Measurements from ENCODE around the gene TERB1. TPM values are rescaled to one million over a fixed set of nuclear protein-coding genes. Genes with fewer than 3 reads are reported as not detected.

The TERB1 gene, protein sequence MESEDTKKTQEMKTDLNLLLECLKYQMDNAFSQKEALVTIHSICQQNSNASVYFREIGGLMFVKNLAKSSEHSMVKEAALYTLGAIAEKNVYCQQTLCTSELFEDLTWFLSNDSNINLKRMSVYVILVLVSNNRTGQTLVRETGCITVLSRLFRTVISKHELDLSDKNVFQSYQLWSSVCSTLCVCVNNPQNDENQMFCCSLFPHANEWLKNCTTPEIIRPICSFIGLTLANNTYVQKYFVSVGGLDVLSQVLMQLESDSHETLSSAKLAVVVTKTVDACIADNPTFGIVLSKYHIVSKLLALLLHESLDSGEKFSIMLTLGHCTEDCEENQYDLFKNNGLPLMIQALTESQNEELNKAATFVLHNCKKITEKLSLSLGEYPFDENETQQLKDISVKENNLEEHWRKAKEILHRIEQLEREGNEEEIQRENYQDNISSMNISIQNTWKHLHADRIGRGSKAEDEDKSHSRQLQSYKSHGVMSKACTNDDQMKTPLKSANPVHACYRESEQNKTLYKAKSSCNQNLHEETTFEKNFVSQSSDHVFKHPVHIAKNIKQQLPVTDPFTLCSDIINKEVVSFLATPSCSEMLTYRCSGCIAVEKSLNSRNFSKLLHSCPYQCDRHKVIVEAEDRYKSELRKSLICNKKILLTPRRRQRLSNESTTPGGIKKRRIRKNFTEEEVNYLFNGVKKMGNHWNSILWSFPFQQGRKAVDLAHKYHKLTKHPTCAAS
- under 1 TPM in 2 of 4 donors, not detected in 2; 0.11 to 0.13 TPM for polyA plus RNA-seq (ENCODE audit: insufficient read length in 4 of 4)

- DNase-seq (ENCODE audit: low read depth in 4 of 4, low spot score in 2 of 4), result no peak
Measured at GRCh38 chr16:66801320-66802105, at the start of gene TERB1. TERB1 (minus strand) TSS chr16:66801584; CDS start chr16:66796798, 4,786 bp downstream.

DNA sequence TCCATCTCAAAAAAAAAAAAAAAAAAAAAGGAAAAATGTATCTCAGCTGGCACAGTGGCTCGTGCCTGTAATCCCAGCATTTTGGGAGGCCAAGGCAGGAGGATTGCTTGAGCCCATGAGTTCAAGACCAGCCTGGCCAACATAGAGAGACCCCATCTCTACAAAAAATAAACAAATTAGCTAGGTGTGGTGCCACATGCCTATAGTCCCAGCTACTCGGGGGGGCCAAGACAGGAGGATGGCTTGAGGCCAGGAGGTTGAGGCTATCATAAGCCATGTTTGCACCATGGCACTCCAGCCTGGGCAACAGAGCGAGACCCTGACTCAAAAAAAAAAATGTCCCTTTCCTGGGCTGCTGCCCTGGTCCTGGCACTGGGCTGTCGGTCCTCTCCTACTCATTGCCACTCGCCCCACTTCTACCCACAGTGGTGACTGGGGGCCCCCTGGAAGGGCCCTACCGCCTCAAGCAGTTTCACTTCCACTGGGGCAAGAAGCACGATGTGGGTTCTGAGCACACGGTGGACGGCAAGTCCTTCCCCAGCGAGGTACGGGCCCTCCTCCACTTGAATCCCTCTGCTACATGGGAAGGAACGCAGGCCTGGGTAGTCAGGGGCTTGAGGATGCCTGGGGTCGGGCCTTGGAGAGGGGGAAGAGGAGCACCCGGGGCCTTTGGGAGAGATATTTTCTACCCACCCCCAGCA, 48.9 kb upstream of the TERB1 start:
- DNase-seq (ENCODE audit: low read depth in 4 of 4, low spot score in 2 of 4), result no peak

DNA sequence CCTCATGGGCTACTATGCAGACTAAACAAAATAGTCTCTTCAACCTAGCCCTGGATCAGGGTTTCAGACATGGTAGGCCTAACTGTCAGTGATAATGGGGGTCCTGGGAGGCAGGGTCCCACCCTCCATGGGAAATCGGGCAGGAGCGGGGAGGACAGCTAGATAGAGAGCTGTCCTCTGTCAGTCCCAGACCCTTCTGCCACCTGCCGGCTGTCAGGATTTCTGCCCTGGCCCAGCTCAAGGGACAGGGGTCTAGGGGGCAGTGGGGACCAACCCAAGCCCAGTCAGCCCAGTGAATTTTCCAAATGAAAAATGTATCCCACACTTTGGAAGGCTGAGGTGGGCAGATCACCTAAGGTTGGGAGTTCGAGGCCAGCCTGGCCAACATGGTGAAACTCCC, 48.2 kb upstream of the TERB1 start:
- no peak for DNase-seq (ENCODE audit: low read depth in 4 of 4, low spot score in 2 of 4)

- DNase-seq (ENCODE audit: low read depth in 4 of 4, low spot score in 2 of 4), result no peak
Measured at GRCh38 chr16:66849021-66849420, 47.6 kb upstream of the TERB1 start.

GRCh38 chr16:66848172-66848571, 46.8 kb upstream of the TERB1 start:
- DNase-seq (ENCODE audit: low read depth in 4 of 4, low spot score in 2 of 4), result no peak

GRCh38 chr16:66847533-66848067, 46.2 kb upstream of the TERB1 start:
- DNase-seq (ENCODE audit: low read depth in 4 of 4, low spot score in 2 of 4), result no peak

GRCh38 chr16:66846831-66847230, 45.4 kb upstream of the TERB1 start:
- DNase-seq (ENCODE audit: low read depth in 4 of 4, low spot score in 2 of 4), result no peak

- no peak for DNase-seq (ENCODE audit: low read depth in 4 of 4, low spot score in 2 of 4)
Measured at GRCh38 chr16:66846266-66846665, 44.9 kb upstream of the TERB1 start.

GRCh38 chr16:66845791-66846221, 44.4 kb upstream of the TERB1 start:
- DNase-seq (ENCODE audit: low read depth in 4 of 4, low spot score in 2 of 4), result no peak

DNA sequence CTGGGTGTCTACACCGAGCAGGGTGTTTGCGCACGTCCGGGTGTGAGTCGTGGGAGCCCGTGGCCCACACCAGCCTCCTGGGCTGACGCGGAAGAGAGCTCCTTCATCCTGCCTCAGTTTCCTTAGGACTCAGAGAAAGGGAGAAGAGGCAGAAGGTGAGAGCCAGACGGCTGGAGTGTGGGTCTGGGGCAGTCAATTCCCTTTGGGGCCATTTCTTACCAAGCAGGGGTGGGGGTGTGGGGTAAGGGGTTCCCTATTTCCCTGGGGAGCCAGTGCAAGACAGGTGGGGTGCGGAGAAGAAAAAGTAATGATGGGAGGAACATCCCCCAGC, 43.7 kb upstream of the TERB1 start:
- DNase-seq (ENCODE audit: low read depth in 4 of 4, low spot score in 2 of 4), result no peak

- DNase-seq (ENCODE audit: low read depth in 4 of 4, low spot score in 2 of 4), result no peak
Measured at GRCh38 chr16:66844342-66845079, 43.1 kb upstream of the TERB1 start, which contains the start of gene CA7. CA7 (plus strand) TSS chr16:66844414; CDS start chr16:66844488, 74 bp downstream.

- DNase-seq (ENCODE audit: low read depth in 4 of 4, low spot score in 2 of 4), result no peak
Measured at GRCh38 chr16:66844009-66844341, 42.6 kb upstream of the TERB1 start.

- DNase-seq (ENCODE audit: low read depth in 4 of 4, low spot score in 2 of 4), result no peak
Measured at GRCh38 chr16:66843191-66843590, 41.8 kb upstream of the TERB1 start.

DNA sequence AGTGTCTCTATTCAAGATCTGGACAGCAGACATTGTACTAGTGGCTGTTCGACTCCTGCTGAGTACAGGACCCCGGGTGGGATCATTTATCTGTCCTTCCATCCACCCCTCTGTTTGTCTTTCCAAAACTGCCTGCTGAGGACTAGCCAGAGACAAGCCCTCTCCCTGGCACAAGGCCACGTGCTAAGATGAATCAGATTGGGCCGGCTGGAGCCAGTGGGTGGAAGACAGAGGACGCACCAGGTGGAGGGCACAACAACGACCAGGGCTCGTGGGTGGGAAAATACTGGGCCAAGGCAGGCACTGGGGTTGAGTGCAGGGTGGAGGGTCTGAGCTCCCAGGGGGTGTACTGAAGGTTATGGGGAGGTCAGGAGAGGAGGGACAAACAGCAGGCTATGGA, 41.4 kb upstream of the TERB1 start:
- no peak for DNase-seq (ENCODE audit: low read depth in 4 of 4, low spot score in 2 of 4)

- DNase-seq (ENCODE audit: low read depth in 4 of 4, low spot score in 2 of 4), result no peak
Measured at GRCh38 chr16:66841366-66841765, 40.0 kb upstream of the TERB1 start.

- no peak for DNase-seq (ENCODE audit: low read depth in 4 of 4, low spot score in 2 of 4)
Measured at GRCh38 chr16:66840883-66841282, 39.5 kb upstream of the TERB1 start.

- no peak for DNase-seq (ENCODE audit: low read depth in 4 of 4, low spot score in 2 of 4)
Measured at GRCh38 chr16:66834746-66835145, 33.4 kb upstream of the TERB1 start.

GRCh38 chr16:66832661-66833305, 31.4 kb upstream of the TERB1 start:
- no peak for DNase-seq (ENCODE audit: low read depth in 4 of 4, low spot score in 2 of 4)

- DNase-seq (ENCODE audit: low read depth in 4 of 4, low spot score in 2 of 4), result no peak
Measured at GRCh38 chr16:66832190-66832589, 30.8 kb upstream of the TERB1 start.
